ENCODE results near the gene TPT1.

Gene TPT1

DNA sequence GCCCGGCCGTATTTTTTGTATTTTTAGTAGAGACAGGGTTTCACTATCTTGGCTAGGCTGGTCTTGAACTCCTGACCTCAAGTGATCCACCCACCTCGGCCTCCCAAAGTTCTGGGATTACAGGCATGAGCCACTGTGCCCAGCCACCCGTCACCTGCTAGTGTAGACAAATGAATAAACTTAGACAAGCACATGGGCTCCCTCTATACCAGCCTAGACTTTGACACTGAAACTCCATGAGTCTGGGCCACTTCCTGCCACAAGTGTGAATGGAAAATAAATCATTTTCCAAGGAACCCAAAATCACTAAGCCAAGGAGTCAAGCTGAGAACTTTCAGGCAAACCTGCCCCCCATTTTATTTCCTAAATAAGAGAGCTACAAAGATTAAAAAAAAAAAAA lies 27.0 kb upstream of the TPT1 start:
- H3K9me3 ChIP-seq (ENCODE audit: control insufficient read depth, insufficient read depth, low read depth, low read length) = no peaks in the 10 kb centered on the region
- H3K4me1 ChIP-seq (ENCODE audit: control insufficient read depth, insufficient read depth, low read length) = peaks cover 5% of the 10 kb centered on the region; the same call in 1 of the 2 replicates
- POLR2A ChIA-PET = interaction anchor here (1.9 kb wide), 1 partner anchor 27 kb away, joined by 10 read pairs; the partner anchor contains the start of gene TPT1
- H3K36me3 ChIP-seq (ENCODE audit: control insufficient read depth in 2 of 2, insufficient read depth in 1 of 2, low read length in 2 of 2) = peaks cover 0 to 3% of the 10 kb centered on the region in 2 experiments; a peak in 1 of 3 replicates
- CTCF ChIA-PET = interaction anchor here (0.6 kb wide), 1 partner anchor 141 kb away, joined by 3 read pairs; no protein-coding TSS in a partner anchor
- TF ChIP-seq ZNF791 (tag by site-specific recombination; IDR thresholded peaks at IDR 0.05) = no peak
- TF ChIP-seq ZNF747 (tag by site-specific recombination; IDR thresholded peaks at IDR 0.05) = no peak
- TF ChIP-seq ZNF10 (tag by site-specific recombination; IDR thresholded peaks at IDR 0.05) = peak; percentile 70; the same call in 1 of the 2 replicates
- no peak overlapping the region for H3K4me3 ChIP-seq (ENCODE audit: low read depth, low read length)
- no peak overlapping the region for H3K27ac ChIP-seq (ENCODE audit: extremely low read depth, low read depth, low read length)

DNA sequence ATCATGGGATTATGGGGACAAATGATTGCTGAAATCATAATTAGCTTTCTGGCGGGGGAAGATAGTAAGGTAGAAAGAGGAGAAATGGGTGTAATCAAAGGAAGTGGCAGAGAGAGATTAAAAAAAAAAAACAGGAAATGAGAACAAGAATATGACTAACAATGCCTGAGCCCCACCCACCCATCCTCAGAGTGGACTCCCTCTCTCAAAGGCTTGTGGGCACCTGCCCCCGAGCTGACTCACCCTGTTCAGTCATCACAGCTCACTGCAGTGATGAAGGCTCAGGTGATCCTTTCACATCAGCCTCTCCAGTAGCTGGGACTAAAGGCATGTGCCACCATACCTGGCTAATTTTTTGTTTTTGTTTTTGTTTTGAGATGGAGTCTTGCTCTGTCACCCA lies 26.4 kb upstream of the TPT1 start:
- H3K4me1 ChIP-seq (ENCODE audit: control insufficient read depth, insufficient read depth, low read length) = peaks cover 1% of the 10 kb centered on the region; the same call in 1 of the 2 replicates
- ChIA-PET POLR2A (interaction anchor here (0.7 to 1.9 kb wide), 2 partner anchors 26 to 173 kb away, joined by 3 to 10 read pairs; partner anchors contain the start of gene TPT1), CTCF (interaction anchor here (0.6 to 0.8 kb wide), 2 partner anchors 26 to 190 kb away, joined by 3 read pairs; no protein-coding TSS in a partner anchor)
- H3K9me3 ChIP-seq (ENCODE audit: control insufficient read depth, insufficient read depth, low read depth, low read length) = no peaks in the 10 kb centered on the region
- peaks cover 0 to 3% of the 10 kb centered on the region in 2 experiments; a peak in 1 of 3 replicates for H3K36me3 ChIP-seq (ENCODE audit: control insufficient read depth in 2 of 2, insufficient read depth in 1 of 2, low read length in 2 of 2)
- H3K27ac ChIP-seq (ENCODE audit: extremely low read depth, low read depth, low read length) = no peak overlapping the region
- no peak overlapping the region for H3K4me3 ChIP-seq (ENCODE audit: low read depth, low read length)
- TF ChIP-seq ZNF354C (tag by site-specific recombination; IDR thresholded peaks at IDR 0.05; ENCODE audit: borderline replicate concordance, low read depth) = no peak
- no peak for TF ChIP-seq ZNF837 (tag by site-specific recombination; IDR thresholded peaks at IDR 0.05)
- peak; percentile 93 for TF ChIP-seq OSR2 (tag by site-specific recombination; IDR thresholded peaks at IDR 0.05)
- peak; percentile 69 for TF ChIP-seq KLF1 (tag by site-specific recombination; IDR thresholded peaks at IDR 0.05)
- TF ChIP-seq ZFP37 (tag by site-specific recombination; IDR thresholded peaks at IDR 0.05) = no peak
- no peak for TF ChIP-seq ZNF626 (tag by site-specific recombination; IDR thresholded peaks at IDR 0.05)
- no peak for TF ChIP-seq ZNF558 (tag by site-specific recombination; IDR thresholded peaks at IDR 0.05)
- TF ChIP-seq ZBTB17 (tag by site-specific recombination; IDR thresholded peaks at IDR 0.05) = peak; percentile 47; the same call in 1 of the 2 replicates
- TF ChIP-seq SP2 (tag by site-specific recombination; IDR thresholded peaks at IDR 0.05) = peak; percentile 52
- peak; percentile 67 for TF ChIP-seq ZFHX2 (tag by site-specific recombination; conservative IDR thresholded peaks at IDR 0.05)
- no peak for TF ChIP-seq ZNF169 (tag by site-specific recombination; IDR thresholded peaks at IDR 0.05)
- TF ChIP-seq FEZF1 (tag by site-specific recombination; IDR thresholded peaks at IDR 0.05) = no peak
- TF ChIP-seq, protein P1, sequence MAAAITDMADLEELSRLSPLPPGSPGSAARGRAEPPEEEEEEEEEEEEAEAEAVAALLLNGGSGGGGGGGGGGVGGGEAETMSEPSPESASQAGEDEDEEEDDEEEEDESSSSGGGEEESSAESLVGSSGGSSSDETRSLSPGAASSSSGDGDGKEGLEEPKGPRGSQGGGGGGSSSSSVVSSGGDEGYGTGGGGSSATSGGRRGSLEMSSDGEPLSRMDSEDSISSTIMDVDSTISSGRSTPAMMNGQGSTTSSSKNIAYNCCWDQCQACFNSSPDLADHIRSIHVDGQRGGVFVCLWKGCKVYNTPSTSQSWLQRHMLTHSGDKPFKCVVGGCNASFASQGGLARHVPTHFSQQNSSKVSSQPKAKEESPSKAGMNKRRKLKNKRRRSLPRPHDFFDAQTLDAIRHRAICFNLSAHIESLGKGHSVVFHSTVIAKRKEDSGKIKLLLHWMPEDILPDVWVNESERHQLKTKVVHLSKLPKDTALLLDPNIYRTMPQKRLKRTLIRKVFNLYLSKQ (tag by site-specific recombination; IDR thresholded peaks at IDR 0.05; ENCODE audit: borderline replicate concordance) = no peak
- TF ChIP-seq ZNF704 (tag by site-specific recombination; IDR thresholded peaks at IDR 0.05) = no peak
- TF ChIP-seq MEIS1 (CRISPR knock-in tag; IDR thresholded peaks at IDR 0.05; ENCODE audit: borderline replicate concordance) = no peak
- TF ChIP-seq ZEB2 (tag by site-specific recombination; IDR thresholded peaks at IDR 0.05) = peak; percentile 63; the same call in 1 of the 2 replicates
- no peak for TF ChIP-seq HOXC10 (CRISPR knock-in tag; IDR thresholded peaks at IDR 0.05)
- TF ChIP-seq, protein P2, sequence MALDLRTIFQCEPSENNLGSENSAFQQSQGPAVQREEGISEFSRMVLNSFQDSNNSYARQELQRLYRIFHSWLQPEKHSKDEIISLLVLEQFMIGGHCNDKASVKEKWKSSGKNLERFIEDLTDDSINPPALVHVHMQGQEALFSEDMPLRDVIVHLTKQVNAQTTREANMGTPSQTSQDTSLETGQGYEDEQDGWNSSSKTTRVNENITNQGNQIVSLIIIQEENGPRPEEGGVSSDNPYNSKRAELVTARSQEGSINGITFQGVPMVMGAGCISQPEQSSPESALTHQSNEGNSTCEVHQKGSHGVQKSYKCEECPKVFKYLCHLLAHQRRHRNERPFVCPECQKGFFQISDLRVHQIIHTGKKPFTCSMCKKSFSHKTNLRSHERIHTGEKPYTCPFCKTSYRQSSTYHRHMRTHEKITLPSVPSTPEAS (tag by site-specific recombination; IDR thresholded peaks at IDR 0.05) = no peak
- TF ChIP-seq ZBTB20 (tag by site-specific recombination; IDR thresholded peaks at IDR 0.05) = no peak
- TF ChIP-seq ZNF600 (tag by site-specific recombination; IDR thresholded peaks at IDR 0.05) = peak; percentile 80
- peak; percentile 84 for TF ChIP-seq ZNF366 (tag by site-specific recombination; conservative IDR thresholded peaks at IDR 0.05)
- TF ChIP-seq, protein P3, sequence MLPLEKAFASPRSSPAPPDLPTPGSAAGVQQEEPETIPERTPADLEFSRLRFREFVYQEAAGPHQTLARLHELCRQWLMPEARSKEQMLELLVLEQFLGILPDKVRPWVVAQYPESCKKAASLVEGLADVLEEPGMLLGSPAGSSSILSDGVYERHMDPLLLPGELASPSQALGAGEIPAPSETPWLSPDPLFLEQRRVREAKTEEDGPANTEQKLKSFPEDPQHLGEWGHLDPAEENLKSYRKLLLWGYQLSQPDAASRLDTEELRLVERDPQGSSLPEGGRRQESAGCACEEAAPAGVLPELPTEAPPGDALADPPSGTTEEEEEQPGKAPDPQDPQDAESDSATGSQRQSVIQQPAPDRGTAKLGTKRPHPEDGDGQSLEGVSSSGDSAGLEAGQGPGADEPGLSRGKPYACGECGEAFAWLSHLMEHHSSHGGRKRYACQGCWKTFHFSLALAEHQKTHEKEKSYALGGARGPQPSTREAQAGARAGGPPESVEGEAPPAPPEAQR (tag by site-specific recombination; IDR thresholded peaks at IDR 0.05) = no peak
- peak; percentile 91 for TF ChIP-seq INSM2 (tag by site-specific recombination; IDR thresholded peaks at IDR 0.05)
